HepG2 (cell line): ENCODE data around the gene NOTUM. TPM values are rescaled to one million over a fixed set of nuclear protein-coding genes. Genes with fewer than 3 reads are reported as not detected.

Experiments used
- AFF4 ChIP-seq: sonication (generic); formaldehyde crosslinking; IDR thresholded peaks from 2 replicates; pipeline ENCODE4 v1.4.0; 2020; ENCODE audit warnings: missing genetic modification reagents
- ATM ChIP-seq: fragments of 450-650 bp; IDR thresholded peaks from 2 replicates; pipeline ENCODE4 v1.7.1; 2017; ENCODE audit warnings: mild to moderate bottlenecking, borderline replicate concordance
- CEBPG ChIP-seq: IDR thresholded peaks from 2 replicates; pipeline ENCODE4 v1.6.1; 2016
- DBP ChIP-seq: sonication (generic); formaldehyde crosslinking; IDR thresholded peaks from 2 replicates; pipeline ENCODE4 v1.4.0; 2020; ENCODE audit warnings: missing genetic modification reagents; ENCODE audit errors: not compliant biosample characterization
- DMAP1 ChIP-seq: IDR thresholded peaks from 2 replicates; pipeline ENCODE4 v1.6.1; 2016
- MEIS1 ChIP-seq: sonication (generic); formaldehyde crosslinking; IDR thresholded peaks from 2 replicates; pipeline ENCODE4 v1.9.0; 2021; ENCODE audit warnings: mild to moderate bottlenecking, missing genetic modification reagents, moderate library complexity, borderline replicate concordance
- MTA3 ChIP-seq: sonication (generic); formaldehyde crosslinking; IDR thresholded peaks from 2 replicates; pipeline ENCODE4 v1.4.0; 2020; ENCODE audit warnings: missing genetic modification reagents
- RAD21 ChIP-seq: fragments of 450-650 bp; formaldehyde crosslinking; IDR thresholded peaks from 2 replicates; pipeline ENCODE4 v1.5.0; 2020; ENCODE audit warnings: mild to moderate bottlenecking
- RARA ChIP-seq: IDR thresholded peaks from 2 replicates; pipeline ENCODE4 v1.6.1; 2016; ENCODE audit warnings: missing genetic modification reagents, missing compliant biosample characterization
- REPIN1 ChIP-seq: sonication (generic); formaldehyde crosslinking; IDR thresholded peaks from 2 replicates; pipeline ENCODE4 v1.8.0; 2022; ENCODE audit warnings: missing genetic modification reagents, low read depth, mild to moderate bottlenecking, borderline replicate concordance
- STAT5B ChIP-seq: sonication (generic); formaldehyde crosslinking; IDR thresholded peaks from 2 replicates; pipeline ENCODE4 v1.4.0; 2020; ENCODE audit warnings: missing genetic modification reagents
- SUZ12 ChIP-seq: fragments of 150-350 bp; IDR thresholded peaks from 2 replicates; pipeline ENCODE4 v1.6.1; 2014; ENCODE audit warnings: low read depth, low read length
- TGIF2 ChIP-seq: IDR thresholded peaks from 2 replicates; pipeline ENCODE4 v1.6.1; 2016; ENCODE audit warnings: control low read depth, missing compliant biosample characterization
- ZNF317 ChIP-seq: sonication (generic); formaldehyde crosslinking; IDR thresholded peaks from 2 replicates; pipeline ENCODE4 v1.5.0; 2020; ENCODE audit warnings: mild to moderate bottlenecking, missing genetic modification reagents
- ZNF543 ChIP-seq: sonication (generic); formaldehyde crosslinking; IDR thresholded peaks from 2 replicates; pipeline ENCODE4 v1.4.0; 2020; ENCODE audit warnings: mild to moderate bottlenecking, missing genetic modification reagents
- ZNF572 ChIP-seq: sonication (generic); formaldehyde crosslinking; IDR thresholded peaks from 2 replicates; pipeline ENCODE4 v1.5.1; 2020; ENCODE audit warnings: mild to moderate bottlenecking, missing genetic modification reagents
- ZNF672 ChIP-seq: sonication (generic); formaldehyde crosslinking; IDR thresholded peaks from 2 replicates; pipeline ENCODE4 v1.8.1; 2022; ENCODE audit warnings: missing genetic modification reagents
- polyA plus RNA-seq, 8 experiments: library from polyadenylated mRNA; depleted of rRNA in 3 of 8; stranded (reverse) in 7 of 8; unstranded in 1 of 8; fragments of >200 nt; fragmentation: Illumina TruSeq in 4 of 8; extraction: Trizol in 4 of 8; gene quantifications; 2 replicates each; pipeline versions ENCODE4 v1.2.1 to v1.2.3, GENCODE V29; 2011 to 2016; ENCODE audit warnings: low read depth in 4 of 8, missing spikeins in 1 of 8, mixed read lengths in 1 of 8; ENCODE audit not compliant: insufficient read depth in 1 of 8
- total RNA-seq, 5 experiments: library from RNA; depleted of rRNA; stranded (reverse); fragments of >200 nt; fragmentation: Illumina TruSeq; extraction: Trizol; gene quantifications; 2 replicates each; pipeline ENCODE4 v1.2.3, GENCODE V29; 2016; ENCODE audit warnings: low read depth in 1 of 5
- TF ChIP-seq, protein P1 (sequence below): IDR thresholded peaks from 2 replicates; pipeline ENCODE4 v1.4.0; 2020; ENCODE audit warnings: mild to moderate bottlenecking, missing genetic modification reagents
- TF ChIP-seq, protein P2 (sequence below), 2 experiments: sonication (generic) in 1 of 2; formaldehyde crosslinking in 1 of 2; IDR thresholded peaks; 2 replicates each; pipeline versions ENCODE4 v1.4.0 to v1.6.1; 2018 to 2020; ENCODE audit warnings: missing genetic modification reagents in 2 of 2, borderline replicate concordance in 1 of 2, low read depth in 1 of 2, mild to moderate bottlenecking in 1 of 2, missing biosample characterization in 1 of 2

The NOTUM gene
- total and polyA plus RNA-seq, 2 of the 13 experiments (the other 11 are each of a cell fraction or from before 2014, with no cell fraction given), result 150 to 160 TPM

DNA sequence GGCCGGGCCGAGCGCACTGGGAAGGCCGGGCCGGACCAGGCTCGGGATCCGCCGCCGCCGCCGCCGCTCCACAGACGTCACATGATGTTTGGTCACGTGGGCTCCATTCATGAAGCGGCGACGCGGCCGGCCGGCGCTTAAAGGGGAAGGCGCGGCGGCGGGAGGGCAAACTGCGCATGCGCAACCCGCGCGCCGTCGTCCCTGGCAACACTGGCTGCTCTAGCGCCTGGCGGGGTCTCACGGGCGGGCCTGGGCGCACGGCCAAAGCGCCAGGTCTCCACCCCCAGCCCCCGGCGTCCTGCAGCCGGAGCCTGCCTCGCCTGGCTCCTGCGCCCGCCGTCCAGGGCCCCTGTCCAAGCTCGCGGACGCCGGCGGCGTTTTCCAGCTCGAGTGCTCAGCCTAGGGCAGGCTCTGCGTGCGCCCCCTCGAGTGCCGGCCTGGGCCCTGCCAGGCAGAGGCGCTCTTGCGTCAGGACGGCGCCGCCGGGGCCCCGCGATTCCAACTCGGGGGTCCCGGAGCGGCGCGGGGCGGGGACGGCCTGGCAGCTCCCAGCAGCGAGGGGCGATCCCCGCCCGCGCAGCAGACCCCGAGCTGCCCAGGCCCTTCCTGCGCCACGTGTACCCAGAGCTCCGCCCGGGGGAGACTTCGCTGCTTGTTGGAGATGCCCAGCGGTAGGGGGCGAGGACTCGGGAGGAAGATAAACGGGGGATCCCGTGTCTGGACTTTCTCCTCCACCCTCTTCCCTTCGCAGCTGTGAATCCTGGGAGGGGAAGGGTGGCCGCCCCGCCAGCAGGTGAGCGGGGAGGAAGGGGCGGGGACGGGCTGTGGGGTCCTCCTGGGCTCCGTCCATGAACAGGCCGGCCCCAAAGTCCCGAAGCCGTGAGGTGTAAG, 33.1 kb downstream of the NOTUM start, which contains the start of gene MAFG (continued):
- no peak for TF ChIP-seq ATM
- peak; percentile 85 for TF ChIP-seq RAD21
- TF ChIP-seq, protein P1, sequence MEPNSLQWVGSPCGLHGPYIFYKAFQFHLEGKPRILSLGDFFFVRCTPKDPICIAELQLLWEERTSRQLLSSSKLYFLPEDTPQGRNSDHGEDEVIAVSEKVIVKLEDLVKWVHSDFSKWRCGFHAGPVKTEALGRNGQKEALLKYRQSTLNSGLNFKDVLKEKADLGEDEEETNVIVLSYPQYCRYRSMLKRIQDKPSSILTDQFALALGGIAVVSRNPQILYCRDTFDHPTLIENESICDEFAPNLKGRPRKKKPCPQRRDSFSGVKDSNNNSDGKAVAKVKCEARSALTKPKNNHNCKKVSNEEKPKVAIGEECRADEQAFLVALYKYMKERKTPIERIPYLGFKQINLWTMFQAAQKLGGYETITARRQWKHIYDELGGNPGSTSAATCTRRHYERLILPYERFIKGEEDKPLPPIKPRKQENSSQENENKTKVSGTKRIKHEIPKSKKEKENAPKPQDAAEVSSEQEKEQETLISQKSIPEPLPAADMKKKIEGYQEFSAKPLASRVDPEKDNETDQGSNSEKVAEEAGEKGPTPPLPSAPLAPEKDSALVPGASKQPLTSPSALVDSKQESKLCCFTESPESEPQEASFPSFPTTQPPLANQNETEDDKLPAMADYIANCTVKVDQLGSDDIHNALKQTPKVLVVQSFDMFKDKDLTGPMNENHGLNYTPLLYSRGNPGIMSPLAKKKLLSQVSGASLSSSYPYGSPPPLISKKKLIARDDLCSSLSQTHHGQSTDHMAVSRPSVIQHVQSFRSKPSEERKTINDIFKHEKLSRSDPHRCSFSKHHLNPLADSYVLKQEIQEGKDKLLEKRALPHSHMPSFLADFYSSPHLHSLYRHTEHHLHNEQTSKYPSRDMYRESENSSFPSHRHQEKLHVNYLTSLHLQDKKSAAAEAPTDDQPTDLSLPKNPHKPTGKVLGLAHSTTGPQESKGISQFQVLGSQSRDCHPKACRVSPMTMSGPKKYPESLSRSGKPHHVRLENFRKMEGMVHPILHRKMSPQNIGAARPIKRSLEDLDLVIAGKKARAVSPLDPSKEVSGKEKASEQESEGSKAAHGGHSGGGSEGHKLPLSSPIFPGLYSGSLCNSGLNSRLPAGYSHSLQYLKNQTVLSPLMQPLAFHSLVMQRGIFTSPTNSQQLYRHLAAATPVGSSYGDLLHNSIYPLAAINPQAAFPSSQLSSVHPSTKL (CRISPR knock-in tag), result no peak; the same call in none of the 2 replicates
- TF ChIP-seq ZNF572, result 0 out of 2 replicates have a peak, but pooled peaks have one; percentile 48
- TF ChIP-seq MTA3 (CRISPR knock-in tag), result no peak
- no peak for TF ChIP-seq ZNF672 (CRISPR knock-in tag)
- no peak for TF ChIP-seq ZNF317
- TF ChIP-seq TGIF2 (CRISPR knock-in tag), result peak; percentile 75
- TF ChIP-seq SUZ12, result no peak
- no peak for TF ChIP-seq RARA (CRISPR knock-in tag)
- no peak for TF ChIP-seq ZNF543 (CRISPR knock-in tag)
- TF ChIP-seq STAT5B (CRISPR knock-in tag), result no peak
- TF ChIP-seq MEIS1 (CRISPR knock-in tag), result peak; percentile 69; the same call in 1 of the 2 replicates
- TF ChIP-seq AFF4 (CRISPR knock-in tag), result 0 out of 2 replicates have a peak, but pooled peaks have one; percentile 34
- TF ChIP-seq CEBPG (CRISPR knock-in tag), result 0 out of 2 replicates have a peak, but pooled peaks have one; percentile 4
- peak; percentile 50 for TF ChIP-seq DBP
- TF ChIP-seq DMAP1 (CRISPR knock-in tag), result peak; percentile 80
- TF ChIP-seq, protein P2, sequence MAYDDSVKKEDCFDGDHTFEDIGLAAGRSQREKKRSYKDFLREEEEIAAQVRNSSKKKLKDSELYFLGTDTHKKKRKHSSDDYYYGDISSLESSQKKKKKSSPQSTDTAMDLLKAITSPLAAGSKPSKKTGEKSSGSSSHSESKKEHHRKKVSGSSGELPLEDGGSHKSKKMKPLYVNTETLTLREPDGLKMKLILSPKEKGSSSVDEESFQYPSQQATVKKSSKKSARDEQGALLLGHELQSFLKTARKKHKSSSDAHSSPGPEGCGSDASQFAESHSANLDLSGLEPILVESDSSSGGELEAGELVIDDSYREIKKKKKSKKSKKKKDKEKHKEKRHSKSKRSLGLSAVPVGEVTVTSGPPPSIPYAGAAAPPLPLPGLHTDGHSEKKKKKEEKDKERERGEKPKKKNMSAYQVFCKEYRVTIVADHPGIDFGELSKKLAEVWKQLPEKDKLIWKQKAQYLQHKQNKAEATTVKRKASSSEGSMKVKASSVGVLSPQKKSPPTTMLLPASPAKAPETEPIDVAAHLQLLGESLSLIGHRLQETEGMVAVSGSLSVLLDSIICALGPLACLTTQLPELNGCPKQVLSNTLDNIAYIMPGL (CRISPR knock-in tag; IDR thresholded peaks at IDR 0.05; ENCODE audit: borderline replicate concordance in 1 of 2, low read depth in 1 of 2), result peak; percentile 90 to 97; a peak in 3 of 4 replicates
- TF ChIP-seq REPIN1 (CRISPR knock-in tag), result no peak; the same call in 1 of the 2 replicates
